Nucleus accumbens (tissue), 56 donors: ENCODE data around the gene SNAI3.

Experiments
- DNase-seq, 56 donors: peaks; one replicate each; lab custom pipeline; 2025; lab: John Stamatoyannopoulos, UW

The SNAI3 gene

DNA sequence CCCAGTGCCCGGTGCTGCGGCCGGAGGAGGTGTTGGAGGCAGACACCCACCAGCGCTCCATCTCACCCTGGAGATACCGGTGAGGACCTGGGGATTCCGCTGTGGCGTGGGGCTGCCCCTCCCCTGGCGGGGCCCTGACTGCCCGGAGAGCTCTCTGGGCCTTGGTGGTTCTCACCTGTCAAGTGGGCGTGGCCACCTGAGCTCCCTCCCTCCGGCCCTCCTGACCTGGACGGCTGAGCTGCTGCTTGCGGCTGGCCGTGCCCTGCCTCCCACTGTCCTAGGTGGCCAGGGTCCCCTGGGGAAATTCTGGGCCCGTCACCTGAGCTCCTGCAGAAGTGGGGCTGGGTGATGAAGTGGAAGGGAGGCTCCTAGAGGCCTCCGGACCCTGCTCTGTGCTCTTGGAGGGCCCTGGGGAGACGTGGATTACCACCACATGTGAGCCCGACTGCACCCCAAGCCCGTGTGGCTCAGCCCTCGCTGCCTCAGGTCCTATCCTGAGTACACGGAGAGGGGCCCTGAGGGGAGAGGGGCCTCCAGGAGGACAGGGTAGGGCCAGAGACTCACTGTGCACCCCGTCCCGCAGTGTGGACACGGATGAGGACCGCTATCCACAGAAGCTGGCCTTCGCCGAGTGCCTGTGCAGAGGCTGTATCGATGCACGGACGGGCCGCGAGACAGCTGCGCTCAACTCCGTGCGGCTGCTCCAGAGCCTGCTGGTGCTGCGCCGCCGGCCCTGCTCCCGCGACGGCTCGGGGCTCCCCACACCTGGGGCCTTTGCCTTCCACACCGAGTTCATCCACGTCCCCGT is 46.9 kb downstream of the SNAI3 start:
- DNase-seq = no peak

DNA sequence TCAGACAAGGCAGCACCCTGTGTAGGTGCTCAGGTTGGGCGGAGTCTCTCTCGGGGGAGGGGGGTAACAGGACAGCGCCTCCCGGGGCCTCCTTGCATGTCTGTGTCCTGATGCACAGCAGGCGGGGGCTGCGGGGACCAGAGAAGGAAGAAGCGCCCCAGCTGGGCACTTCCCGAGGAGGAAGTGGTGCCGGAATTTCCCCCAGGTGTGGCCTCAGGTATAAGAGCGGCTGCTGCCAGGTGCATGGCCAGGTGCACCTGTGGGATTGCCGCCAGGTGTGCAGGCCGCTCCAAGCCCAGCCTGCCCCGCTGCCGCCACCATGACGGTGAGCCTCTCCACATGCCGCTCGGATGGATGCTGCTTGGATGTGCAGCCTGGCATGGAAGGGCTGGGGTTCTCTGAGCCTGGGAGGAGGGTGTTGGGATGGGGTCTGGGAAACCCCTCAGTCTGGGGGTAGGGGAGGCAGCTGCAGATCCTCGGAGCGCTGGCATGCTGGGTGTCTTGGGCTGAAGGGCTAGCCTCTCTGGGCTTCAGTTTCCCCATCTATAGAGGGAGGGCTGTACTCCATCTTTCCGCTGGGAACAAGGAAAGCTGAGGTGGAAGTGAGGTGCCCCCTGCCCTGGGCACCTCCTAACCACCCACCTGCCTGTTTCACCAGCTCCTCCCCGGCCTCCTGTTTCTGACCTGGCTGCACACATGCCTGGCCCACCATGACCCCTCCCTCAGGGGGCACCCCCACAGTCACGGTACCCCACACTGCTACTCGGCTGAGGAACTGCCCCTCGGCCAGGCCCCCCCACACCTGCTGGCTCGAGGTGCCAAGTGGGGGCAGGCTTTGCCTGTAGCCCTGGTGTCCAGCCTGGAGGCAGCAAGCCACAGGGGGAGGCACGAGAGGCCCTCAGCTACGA is 47.7 kb downstream of the SNAI3 start, which contains the start of gene IL17C:
TSS of gene IL17C (plus strand) at position 250 of the 908 bp plus-strand sequence. CDS start at position 320, 70 bp downstream.
- no peak for DNase-seq

DNA sequence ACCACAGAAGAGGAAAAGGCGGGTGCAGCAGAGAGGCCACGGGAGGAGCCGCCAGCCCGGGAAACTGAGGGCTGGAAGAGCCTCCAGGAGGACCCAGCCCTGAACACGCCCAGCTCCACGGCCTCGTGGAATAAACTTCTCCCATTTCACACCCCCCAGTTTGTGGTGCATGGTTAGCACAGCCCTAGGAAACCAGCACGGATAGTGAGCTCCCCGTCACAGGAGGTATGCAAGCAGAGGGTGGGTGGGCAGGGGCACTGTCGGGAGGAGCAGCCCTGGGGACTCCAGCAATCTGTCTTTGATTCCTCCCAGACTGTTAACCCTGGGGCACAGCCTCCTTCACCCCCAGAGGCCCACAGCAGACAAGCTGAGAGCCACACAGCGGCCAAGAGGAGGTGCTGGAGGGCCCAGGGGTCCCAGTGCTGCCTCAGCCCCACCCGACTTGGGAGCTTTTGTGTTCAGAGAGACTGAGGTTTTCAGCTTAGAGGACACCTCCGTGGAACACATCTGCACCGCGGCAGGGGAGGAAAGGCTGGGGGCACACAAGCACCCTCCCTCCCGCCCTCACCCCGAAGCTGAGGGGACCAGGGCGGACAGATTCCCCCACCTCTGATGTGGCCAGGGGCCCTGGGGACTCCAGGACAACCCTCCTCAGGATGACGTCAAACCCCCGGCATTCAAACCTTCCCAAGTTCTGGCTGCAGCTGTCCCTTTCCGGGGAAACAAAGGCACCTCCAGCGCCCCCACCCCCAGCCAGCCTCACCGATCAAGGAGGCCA is 49.6 kb downstream of the SNAI3 start:
- no peak for DNase-seq

DNA sequence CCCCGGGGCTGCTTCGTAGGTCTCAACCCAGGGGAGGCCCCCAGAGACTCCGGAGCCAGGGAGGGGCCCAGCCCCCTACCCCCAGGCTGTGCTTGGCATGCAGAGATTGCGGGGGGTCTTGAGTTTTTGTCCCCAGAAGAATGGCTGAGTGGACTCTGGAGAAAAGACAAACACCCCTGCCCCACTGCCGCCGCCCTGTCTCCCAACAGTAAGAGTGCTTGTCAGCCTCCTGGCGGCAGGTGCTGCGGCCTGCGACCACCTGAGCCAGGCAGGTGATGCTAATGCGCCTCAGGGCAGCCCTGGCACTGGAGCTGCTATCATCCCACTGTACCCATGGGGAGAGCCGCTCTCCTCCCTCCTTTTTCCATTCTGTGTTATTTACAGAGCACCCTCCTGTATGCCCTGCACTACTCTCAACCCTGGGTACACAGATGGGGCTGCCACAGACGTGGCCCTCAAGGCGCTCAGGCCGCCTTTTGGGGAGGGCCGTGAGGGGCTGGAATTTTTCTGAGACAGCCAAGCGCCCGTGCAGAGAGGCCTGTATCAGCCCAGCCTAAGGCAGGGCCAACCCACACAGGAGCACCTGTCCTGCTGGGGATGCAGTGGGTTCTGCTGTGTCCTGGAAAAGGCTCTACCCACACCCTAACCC is 50.5 kb downstream of the SNAI3 start:
- no peak for DNase-seq

DNA sequence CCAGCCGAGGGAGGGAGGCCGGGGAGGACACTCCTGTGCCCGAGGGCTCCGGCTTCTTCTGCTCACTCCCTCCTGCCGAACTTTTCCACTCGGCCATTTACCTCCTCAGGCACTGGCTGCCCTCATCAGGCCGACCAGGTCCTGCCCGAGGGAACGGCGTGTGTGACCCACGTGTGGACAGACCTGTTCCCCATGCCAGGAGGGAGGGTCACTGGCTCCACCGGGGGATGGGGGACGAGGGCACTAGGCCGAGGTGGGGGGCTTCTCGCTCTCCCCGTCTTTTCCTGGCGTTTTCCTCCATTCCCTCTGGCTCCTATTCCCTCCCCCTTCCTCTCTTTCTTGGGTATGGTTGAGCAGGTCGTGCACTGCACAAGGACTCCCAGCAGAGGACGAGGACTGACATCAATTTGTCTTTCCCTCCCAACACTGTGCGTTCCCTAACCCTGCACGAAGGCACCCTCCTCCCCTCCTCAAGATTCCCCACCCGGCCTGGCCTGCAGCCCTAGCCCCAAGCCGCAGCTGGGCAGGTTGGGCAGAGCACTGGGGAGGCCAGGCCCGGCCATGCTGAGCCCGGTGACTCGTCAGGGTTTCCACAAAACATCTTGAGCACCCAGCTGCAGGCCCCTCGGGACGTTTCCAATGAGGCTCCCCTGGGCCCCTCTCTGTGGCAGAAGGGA is 51.2 kb downstream of the SNAI3 start:
- DNase-seq = no peak

DNA sequence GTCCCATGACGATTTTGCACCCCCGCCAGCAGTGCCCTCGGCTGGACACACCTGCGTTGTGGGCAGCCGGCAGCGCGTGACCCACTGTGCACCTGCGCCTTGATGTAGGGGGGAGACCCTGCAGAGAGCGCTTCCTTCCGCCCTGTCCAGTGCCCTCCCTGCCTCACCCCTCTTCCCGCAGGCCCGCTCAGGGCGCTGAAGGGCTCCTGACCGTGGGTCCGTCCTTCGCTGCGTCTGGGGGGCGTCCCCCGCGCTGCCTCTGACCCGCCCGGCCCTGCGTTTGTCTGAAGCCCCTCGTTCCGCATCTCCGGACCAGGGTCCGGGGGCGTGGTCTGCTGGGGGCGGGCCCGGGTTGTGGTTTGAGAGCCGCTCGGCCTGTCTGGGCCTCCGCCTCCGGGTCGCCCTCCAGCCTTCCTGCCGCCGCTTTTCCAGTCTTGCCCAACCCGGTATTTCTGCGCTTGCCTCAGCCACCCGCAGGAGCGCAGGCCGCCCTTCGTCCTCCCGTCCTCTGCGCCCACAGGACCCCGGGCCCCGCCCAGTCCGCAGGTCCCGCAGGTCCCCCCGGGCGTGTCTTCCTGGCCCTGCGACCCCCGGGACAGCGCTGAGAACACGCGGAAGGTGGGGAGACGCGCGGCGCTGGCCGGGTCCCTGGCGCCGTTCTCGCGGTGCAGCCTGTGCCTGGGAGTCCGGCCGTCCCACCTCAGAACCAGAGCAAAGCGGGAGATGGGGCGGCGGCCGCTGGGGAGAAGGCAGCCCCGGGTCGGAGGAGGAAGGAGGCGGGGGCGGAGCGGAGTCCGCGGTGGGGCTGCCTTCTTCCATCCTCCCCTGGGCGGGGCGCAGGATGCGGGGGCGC is 51.9 kb downstream of the SNAI3 start:
- DNase-seq = no peak

DNA sequence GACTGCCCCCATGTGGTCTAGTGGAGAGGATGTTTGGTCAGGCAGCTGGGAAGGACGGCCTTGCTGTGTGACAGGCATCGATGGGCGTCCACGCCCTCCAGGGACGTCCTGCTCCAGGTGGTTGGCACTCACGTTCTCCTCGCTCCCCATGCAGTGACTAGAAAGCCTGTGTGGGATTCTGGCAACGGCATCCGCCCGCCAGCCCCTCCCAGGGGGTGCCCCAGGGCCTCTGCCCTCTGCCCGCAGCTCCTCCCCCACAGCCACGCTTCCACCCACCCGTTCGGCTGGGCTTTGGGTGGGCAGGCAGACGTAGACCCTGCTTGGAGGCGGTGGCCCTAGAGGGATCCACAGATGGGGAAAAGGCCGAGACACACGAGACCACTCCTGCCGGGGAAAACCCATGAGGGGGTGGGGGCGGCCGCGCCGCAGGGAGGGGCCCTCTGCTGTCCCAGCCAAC is 52.6 kb downstream of the SNAI3 start:
- DNase-seq = peak in 3 of 56 donors; percentile 2 to 29 (median 17)

DNA sequence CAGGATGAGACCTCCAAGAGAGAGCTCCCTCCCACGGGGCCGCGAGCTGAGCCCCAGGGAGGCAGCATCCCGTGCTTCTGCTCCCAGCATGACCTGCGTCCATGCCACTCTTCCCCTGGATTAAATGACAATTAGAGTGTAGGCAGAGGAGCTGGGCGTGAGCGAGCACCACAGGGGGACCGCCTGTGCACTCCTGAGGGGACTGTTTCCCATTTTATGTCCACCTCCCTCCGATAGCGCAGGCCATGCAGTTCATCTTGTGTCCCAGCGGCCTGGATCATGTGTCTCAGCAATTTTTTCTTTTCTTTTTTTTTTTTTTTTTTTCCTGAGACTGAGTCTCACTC is 53.7 kb downstream of the SNAI3 start:
- no peak for DNase-seq

DNA sequence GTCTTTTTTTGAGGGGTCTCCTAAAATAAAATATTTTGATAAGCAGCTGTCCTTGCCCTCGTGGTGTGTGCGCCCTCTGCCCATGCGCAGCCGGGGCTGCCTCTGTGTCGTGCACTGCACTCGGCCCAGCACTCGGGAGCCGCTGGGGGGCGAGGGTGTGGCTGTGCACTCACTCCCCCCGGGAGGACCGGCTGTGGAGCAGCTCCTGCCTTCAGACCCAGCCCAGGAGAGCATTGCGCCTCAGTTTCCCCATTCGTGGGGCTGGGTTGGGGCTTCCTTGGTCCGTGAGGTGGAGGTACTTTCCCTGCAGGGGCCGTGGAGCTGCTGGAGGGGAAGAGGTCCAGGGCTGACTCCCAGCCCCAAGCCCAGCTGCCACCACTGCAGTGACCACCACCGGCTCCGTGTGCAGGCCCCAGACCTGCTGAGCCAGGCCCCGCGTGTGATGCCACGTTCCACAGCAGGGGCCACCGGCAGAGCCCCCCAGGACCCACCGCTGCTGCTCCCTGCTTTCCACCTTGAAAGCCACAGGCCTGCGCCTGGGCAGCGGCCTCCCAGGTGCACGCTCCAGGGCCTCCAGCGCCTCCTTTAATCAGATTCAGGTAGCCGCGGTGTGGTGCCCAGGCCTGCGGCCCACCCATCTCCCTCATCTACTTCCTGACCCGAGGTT is 54.3 kb downstream of the SNAI3 start:
- no peak for DNase-seq

DNA sequence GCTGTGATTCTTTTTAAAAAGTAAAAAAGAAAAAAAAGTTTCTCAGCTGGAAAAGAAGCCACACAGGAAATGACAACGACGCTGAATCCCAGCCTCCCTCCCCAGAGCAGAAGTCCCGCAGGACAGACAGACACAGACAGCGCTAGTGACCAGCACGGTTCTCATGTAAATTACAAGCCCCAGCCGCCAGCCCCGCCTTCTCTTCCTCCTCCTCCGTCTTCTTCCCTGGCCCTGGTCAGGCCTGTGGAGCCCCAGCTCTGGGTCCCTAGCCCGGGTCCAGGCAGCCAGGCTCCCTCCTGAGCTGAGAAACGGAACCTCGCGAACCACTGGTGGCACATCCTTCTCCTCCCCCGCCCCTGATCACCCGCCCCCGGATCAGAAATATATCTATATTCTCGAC is 54.9 kb downstream of the SNAI3 start:
- no peak for DNase-seq

DNA sequence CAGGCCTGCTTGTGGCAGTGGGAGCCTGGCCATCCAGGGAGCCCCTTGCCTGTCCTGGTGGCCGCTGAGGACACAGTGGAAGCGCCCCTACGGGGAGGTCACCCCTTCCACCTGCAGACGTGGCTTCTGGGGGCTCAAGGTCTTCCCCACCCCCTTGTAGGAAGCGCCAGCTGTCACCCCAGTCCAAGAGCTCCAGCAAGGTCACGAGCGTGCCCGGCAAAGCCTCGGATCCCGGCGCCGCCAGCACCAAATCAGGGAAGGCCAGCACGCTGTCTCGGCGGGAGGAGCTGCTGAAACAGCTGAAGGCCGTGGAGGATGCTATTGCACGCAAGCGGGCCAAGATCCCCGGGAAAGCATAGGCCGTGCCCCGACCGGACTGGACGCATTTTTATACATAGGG is 55.4 kb downstream of the SNAI3 start:
- no peak for DNase-seq

DNA sequence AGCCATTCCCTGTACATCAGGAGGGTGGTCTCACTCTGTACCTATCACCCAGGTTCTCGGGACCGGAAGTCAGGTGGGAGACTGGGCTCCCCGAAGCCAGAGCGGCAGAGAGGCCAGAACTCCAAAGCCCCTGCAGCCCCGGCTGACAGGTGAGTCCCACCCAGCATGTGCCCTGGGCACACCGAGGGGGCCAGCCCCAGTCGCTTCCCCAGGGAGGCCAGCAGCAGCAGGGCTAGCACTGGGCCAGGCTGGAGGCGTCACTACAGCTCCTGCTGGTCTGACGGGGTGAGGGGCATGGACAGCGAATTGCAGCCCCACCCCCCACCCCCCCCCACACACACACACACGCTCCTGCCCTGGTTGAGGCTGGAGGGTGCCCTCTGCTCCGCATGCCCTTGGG is 55.9 kb downstream of the SNAI3 start:
- no peak for DNase-seq

DNA sequence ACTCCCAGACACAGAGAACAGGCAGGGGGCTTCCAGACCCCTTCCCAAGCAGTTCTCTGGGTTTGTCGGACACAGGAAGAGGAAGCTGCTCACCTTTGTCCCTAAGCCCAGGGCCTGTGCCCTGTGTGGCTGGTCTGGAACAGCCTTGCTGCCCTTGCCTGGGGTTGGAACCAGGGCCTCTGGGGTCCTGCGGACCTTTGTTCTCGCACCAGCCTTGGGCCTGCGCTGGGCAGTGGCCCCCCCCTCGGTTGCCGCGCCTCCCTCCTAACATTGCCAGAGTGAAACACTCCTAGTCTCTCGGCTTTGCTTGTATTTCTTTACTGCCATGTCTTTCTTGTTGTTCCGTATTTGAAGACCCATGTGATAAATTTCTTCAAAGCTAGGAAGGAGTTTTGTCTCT is 56.5 kb downstream of the SNAI3 start:
- DNase-seq = no peak

DNA sequence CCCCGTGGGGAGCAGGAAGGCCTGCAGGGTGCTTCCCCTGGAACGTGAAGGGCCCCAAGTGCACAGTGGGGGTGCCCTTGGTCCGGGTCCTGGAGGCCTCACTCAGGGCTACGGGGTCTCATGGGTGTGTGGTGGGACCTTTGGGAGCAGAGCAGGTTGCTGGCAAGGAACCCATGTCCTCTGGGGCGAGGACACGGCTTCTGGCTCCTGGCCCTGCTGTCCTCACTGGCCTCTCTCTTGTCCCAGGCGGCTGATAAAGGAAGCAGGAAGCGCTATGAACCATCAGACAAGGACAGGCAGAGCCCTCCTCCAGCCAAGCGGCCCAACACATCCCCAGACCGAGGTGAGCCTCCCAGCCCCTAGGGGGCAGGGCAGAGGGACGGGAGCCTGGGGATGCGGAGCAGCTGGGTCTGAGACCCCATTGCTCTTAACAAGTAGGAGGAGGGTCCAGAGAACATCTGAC is 57.8 kb downstream of the SNAI3 start:
- DNase-seq = no peak
